HepG2 (cell line): Measurements from ENCODE around the gene MRPL43. TPM values are rescaled to one million over a fixed set of nuclear protein-coding genes. Genes with fewer than 3 reads are reported as not detected.
A peak's percentile ranks its signal among the peaks of the same experiment; 100 is the strongest.

Source experiments
- AGO2 ChIP-seq: fragments of 200-400 bp; formaldehyde crosslinking; optimal IDR thresholded peaks from 2 replicates; pipeline ENCODE3; 2017; ENCODE audit warnings: mild to moderate bottlenecking, low read depth, low read length, moderate library complexity
- AHR ChIP-seq: IDR thresholded peaks from 2 replicates; pipeline ENCODE4 v1.6.1; 2018; ENCODE audit warnings: missing genetic modification reagents, missing compliant biosample characterization
- ARNT2 ChIP-seq: sonication (generic); formaldehyde crosslinking; IDR thresholded peaks from 2 replicates; pipeline ENCODE4 v1.8.0; 2022; ENCODE audit warnings: mild to moderate bottlenecking, low read depth, missing genetic modification reagents, moderate library complexity
- ATRX ChIP-seq: sonication (generic); formaldehyde crosslinking; IDR thresholded peaks from 2 replicates; pipeline ENCODE4 v1.4.0; 2020; ENCODE audit warnings: missing genetic modification reagents, borderline replicate concordance
- CAMTA2 ChIP-seq: sonication (generic); formaldehyde crosslinking; IDR thresholded peaks from 2 replicates; pipeline ENCODE4 v1.4.0; 2020; ENCODE audit warnings: mild to moderate bottlenecking, missing genetic modification reagents, borderline replicate concordance
- DMTF1 ChIP-seq: sonication (generic); formaldehyde crosslinking; IDR thresholded peaks from 2 replicates; pipeline ENCODE4 v1.4.0; 2020; ENCODE audit warnings: mild to moderate bottlenecking, missing genetic modification reagents
- HNRNPLL ChIP-seq: fragments of 200-400 bp; formaldehyde crosslinking; IDR thresholded peaks from 2 replicates; pipeline ENCODE4 v1.6.1; 2017; ENCODE audit warnings: mild to moderate bottlenecking, low read depth, low read length; ENCODE audit not compliant: poor library complexity, severe bottlenecking
- IRX3 ChIP-seq: sonication (generic); formaldehyde crosslinking; IDR thresholded peaks from 2 replicates; pipeline ENCODE4 v1.8.1; 2023; ENCODE audit warnings: mild to moderate bottlenecking, low read depth, missing genetic modification reagents, borderline replicate concordance
- POLR2G ChIP-seq: fragments of 200-400 bp; formaldehyde crosslinking; IDR thresholded peaks from 2 replicates; pipeline ENCODE4 v1.6.1; 2018; ENCODE audit warnings: mild to moderate bottlenecking, low read depth, low read length, moderate library complexity
- RAD51 ChIP-seq: fragments of 450-650 bp; IDR thresholded peaks from 2 replicates; pipeline ENCODE4 v1.6.1; 2016; ENCODE audit warnings: borderline replicate concordance
- RFX5 ChIP-seq: IDR thresholded peaks from 2 replicates; pipeline ENCODE4 v1.6.1; 2011; ENCODE audit warnings: low read depth, low read length, improper control_type of control experiment
- SCMH1 ChIP-seq: sonication (generic); formaldehyde crosslinking; IDR thresholded peaks from 2 replicates; pipeline ENCODE4 v1.9.0; 2021; ENCODE audit warnings: missing genetic modification reagents, mild to moderate bottlenecking, borderline replicate concordance
- SMAD9 ChIP-seq: sonication (generic); formaldehyde crosslinking; IDR thresholded peaks from 2 replicates; pipeline ENCODE4 v1.5.1; 2020; ENCODE audit warnings: mild to moderate bottlenecking, missing genetic modification reagents
- SMARCC2 ChIP-seq: fragments of 450-650 bp; IDR thresholded peaks from 2 replicates; pipeline ENCODE4 v1.6.1; 2017; ENCODE audit warnings: antibody characterized with exemption, mild to moderate bottlenecking
- SSRP1 ChIP-seq: IDR thresholded peaks from 2 replicates; pipeline ENCODE4 v1.6.1; 2016; ENCODE audit warnings: control low read depth
- ZBTB49 ChIP-seq: sonication (generic); formaldehyde crosslinking; IDR thresholded peaks from 2 replicates; pipeline ENCODE4 v1.4.0; 2020; ENCODE audit warnings: missing genetic modification reagents, borderline replicate concordance
- ZEB1 ChIP-seq: IDR thresholded peaks from 2 replicates; pipeline ENCODE4 v1.6.1; 2012; ENCODE audit warnings: mild to moderate bottlenecking, low read depth, inconsistent platforms; ENCODE audit not compliant: insufficient replicate concordance
- ZFP37 ChIP-seq: sonication (generic); formaldehyde crosslinking; IDR thresholded peaks from 2 replicates; pipeline ENCODE4 v1.4.0; 2020; ENCODE audit warnings: missing genetic modification reagents, borderline replicate concordance
- ZGPAT ChIP-seq: IDR thresholded peaks from 2 replicates; pipeline ENCODE4 v1.6.1; 2016; ENCODE audit warnings: mild to moderate bottlenecking
- ZMYM3 ChIP-seq: sonication (generic); formaldehyde crosslinking; IDR thresholded peaks from 2 replicates; pipeline ENCODE4 v1.5.1; 2020; ENCODE audit warnings: mild to moderate bottlenecking, missing genetic modification reagents
- ZNF335 ChIP-seq: sonication (generic); formaldehyde crosslinking; IDR thresholded peaks from 2 replicates; pipeline ENCODE4 v1.4.0; 2020; ENCODE audit warnings: missing genetic modification reagents
- ZNF441 ChIP-seq: sonication (generic); formaldehyde crosslinking; IDR thresholded peaks from 2 replicates; pipeline ENCODE4 v1.7.0; 2021; ENCODE audit warnings: missing genetic modification reagents, borderline replicate concordance
- ZNF543 ChIP-seq: sonication (generic); formaldehyde crosslinking; IDR thresholded peaks from 2 replicates; pipeline ENCODE4 v1.4.0; 2020; ENCODE audit warnings: mild to moderate bottlenecking, missing genetic modification reagents
- ZNF562 ChIP-seq: sonication (generic); formaldehyde crosslinking; IDR thresholded peaks from 2 replicates; pipeline ENCODE4 v1.8.0; 2022; ENCODE audit warnings: missing genetic modification reagents, borderline replicate concordance
- ZNF792 ChIP-seq: IDR thresholded peaks from 2 replicates; pipeline ENCODE4 v1.6.1; 2016
- polyA plus RNA-seq, 8 experiments: library from polyadenylated mRNA; depleted of rRNA in 3 of 8; stranded (reverse) in 7 of 8; unstranded in 1 of 8; fragments of >200 nt; fragmentation: Illumina TruSeq in 4 of 8; extraction: Trizol in 4 of 8; gene quantifications; 2 replicates each; pipeline versions ENCODE4 v1.2.1 to v1.2.3, GENCODE V29; 2011 to 2016; ENCODE audit warnings: low read depth in 4 of 8, missing spikeins in 1 of 8, mixed read lengths in 1 of 8; ENCODE audit not compliant: insufficient read depth in 1 of 8
- total RNA-seq, 5 experiments: library from RNA; depleted of rRNA; stranded (reverse); fragments of >200 nt; fragmentation: Illumina TruSeq; extraction: Trizol; gene quantifications; 2 replicates each; pipeline ENCODE4 v1.2.3, GENCODE V29; 2016; ENCODE audit warnings: low read depth in 1 of 5

Gene MRPL43
- total and polyA plus RNA-seq, 2 of the 13 experiments (the other 11 are each of a cell fraction or from before 2014, with no cell fraction given) = 71.0 to 73.7 TPM

GRCh38 chr10:100970914-100971811 lies 16.1 kb downstream of the MRPL43 start (continued):
- TF ChIP-seq HNRNPLL (no peak), SMARCC2 (no peak), ZEB1 (no peak), SMAD9 (CRISPR knock-in tag) (no peak), IRX3 (CRISPR knock-in tag) (no peak), ZNF792 (CRISPR knock-in tag) (peak; percentile 88), ZGPAT (CRISPR knock-in tag) (peak; percentile 97), ZNF335 (CRISPR knock-in tag) (0 out of 2 replicates have a peak, but pooled peaks have one; percentile 37), POLR2G (peak; percentile 63), ARNT2 (CRISPR knock-in tag) (no peak), ZNF562 (CRISPR knock-in tag) (no peak), ATRX (CRISPR knock-in tag) (no peak), RAD51 (no peak), ZFP37 (no peak), RFX5 (no peak), ZBTB49 (CRISPR knock-in tag) (no peak), CAMTA2 (CRISPR knock-in tag) (no peak; the same call in 1 of the 2 replicates), SSRP1 (CRISPR knock-in tag) (peak; percentile 77; the same call in 1 of the 2 replicates), AHR (CRISPR knock-in tag) (no peak), SCMH1 (no peak), ZNF441 (no peak), ZMYM3 (CRISPR knock-in tag) (peak; percentile 72), DMTF1 (CRISPR knock-in tag) (no peak), ZNF543 (CRISPR knock-in tag) (0 out of 2 replicates have a peak, but pooled peaks have one; percentile 66), AGO2 (no peak)
